A549 (cell line): ENCODE data around the gene THRA. TPM values are rescaled to one million over a fixed set of nuclear protein-coding genes. Genes with fewer than 3 reads are reported as not detected.

Experiments used
- ATAC-seq, 2 experiments: fragments of 200-7000 bp in 1 of 2; fragments of >200 bp in 1 of 2; cut with Nextera tagmentation in 1 of 2; cut with Tn5 transposase in 1 of 2; 3 replicates each; pipeline versions ENCODE4 v1.8.0 to v1.9.1; 2018 to 2020; ENCODE audit warnings: mild to moderate bottlenecking in 1 of 2, moderate library complexity in 1 of 2
- CTCF ChIA-PET: fragments of 300-600 bp; sonication (Branson Sonifier 250); formaldehyde crosslinking; extraction: SDS; loops from one replicate; lab custom pipeline; 2021; ENCODE audit warnings: antibody characterized with exemption, inconsistent platforms; lab: Yijun Ruan, JAX
- POLR2A ChIA-PET: fragments of 350-600 bp; formaldehyde crosslinking; extraction: SDS; loops from one replicate; lab custom pipeline; 2021; ENCODE audit warnings: antibody characterized with exemption, inconsistent platforms; lab: Yijun Ruan, JAX
- DNase-seq, 2 experiments: peaks; one replicate each; pipeline versions ENCODE4 v3.0.0 to v3.0.0-alpha.2; 2011 to 2016; ENCODE audit warnings: low read depth in 1 of 2, low spot score in 1 of 2
- FAIRE-seq: peaks from 2 replicates; lab custom pipeline; 2011; peaks lifted over from hg19 to GRCh38; lab: Jason Lieb, UNC
- H3K27ac ChIP-seq, 2 experiments: fragments of >200 bp; sonication (Bioruptor Twin); formaldehyde crosslinking; 3 replicates each; pipeline ENCODE4 v1.5.1; 2016 to 2017
- H3K4me1 ChIP-seq: fragments of >200 bp; sonication (Bioruptor Twin); formaldehyde crosslinking; 3 replicates; pipeline ENCODE4 v1.6.1; 2016
- H3K4me2 ChIP-seq: fragments of >200 bp; sonication (Bioruptor Twin); formaldehyde crosslinking; 3 replicates; pipeline ENCODE4 v1.6.1; 2016
- H3K4me3 ChIP-seq: fragments of >200 bp; sonication (Bioruptor Twin); formaldehyde crosslinking; 3 replicates; pipeline ENCODE4 v1.5.1; 2016
- H3K9me3 ChIP-seq: fragments of >200 bp; sonication (Bioruptor Twin); formaldehyde crosslinking; 3 replicates; pipeline ENCODE4 v1.6.1; 2016
- CBX2 ChIP-seq: fragments of 200-600 bp; sonication (generic); IDR thresholded peaks from 2 replicates; pipeline ENCODE4 v1.6.1; 2016; ENCODE audit warnings: low read depth, mild to moderate bottlenecking, borderline replicate concordance
- E2F6 ChIP-seq: IDR thresholded peaks from 2 replicates; pipeline ENCODE4 v1.6.1; 2012; ENCODE audit warnings: low read depth, borderline replicate concordance
- ELK1 ChIP-seq: fragments of 150-350 bp; IDR thresholded peaks from 2 replicates; pipeline ENCODE4 v1.6.1; 2014; ENCODE audit warnings: low read depth, mild to moderate bottlenecking, low read length
- EP300 ChIP-seq, 2 experiments: fragments of >200 bp; sonication (Bioruptor Twin); formaldehyde crosslinking; IDR thresholded peaks; 2 replicates in 1 of 2; 3 replicates in 1 of 2; pipeline ENCODE4 v1.6.1; 2016 to 2017
- FOSB ChIP-seq: fragments of 250-450 bp; sonication (Bioruptor Pico); IDR thresholded peaks from 2 replicates; pipeline ENCODE4 v1.5.0; 2020; ENCODE audit warnings: mild to moderate bottlenecking, moderate library complexity
- FOSL2 ChIP-seq, 2 experiments: fragments of 450-650 bp in 1 of 2; fragments of >200 bp in 1 of 2; sonication (Bioruptor Twin) in 1 of 2; formaldehyde crosslinking; IDR thresholded peaks; 2 replicates each; pipeline versions ENCODE4 v1.5.0 to v1.6.1; 2016 to 2020; ENCODE audit warnings: mild to moderate bottlenecking in 1 of 2, moderate library complexity in 1 of 2
- GATA3 ChIP-seq: IDR thresholded peaks from 2 replicates; pipeline ENCODE4 v1.6.1; 2012; ENCODE audit warnings: borderline replicate concordance
- HES2 ChIP-seq: fragments of >200 bp; sonication (Bioruptor Twin); formaldehyde crosslinking; IDR thresholded peaks from 2 replicates; pipeline ENCODE4 v1.6.1; 2016
- HEYL ChIP-seq: fragments of 250-450 bp; sonication (Bioruptor Pico); IDR thresholded peaks from 2 replicates; pipeline ENCODE4 v1.8.0; 2021; ENCODE audit warnings: mild to moderate bottlenecking, moderate library complexity
- HOXA7 ChIP-seq: fragments of 250-450 bp; sonication (Bioruptor Pico); IDR thresholded peaks from 2 replicates; pipeline ENCODE4 v1.5.0; 2020; ENCODE audit warnings: mild to moderate bottlenecking, moderate library complexity
- KDM1A ChIP-seq: fragments of 200-600 bp; sonication (generic); IDR thresholded peaks from 2 replicates; pipeline ENCODE4 v1.6.1; 2016; ENCODE audit warnings: low read depth, mild to moderate bottlenecking
- KDM5A ChIP-seq: fragments of 200-600 bp; sonication (generic); IDR thresholded peaks from 2 replicates; pipeline ENCODE4 v1.6.1; 2016; ENCODE audit warnings: antibody characterized with exemption, mild to moderate bottlenecking
- MAFK ChIP-seq: fragments of 450-650 bp; IDR thresholded peaks from 2 replicates; pipeline ENCODE4 v1.6.1; 2014; ENCODE audit not compliant: partially characterized antibody
- MAX ChIP-seq: IDR thresholded peaks from 2 replicates; pipeline ENCODE4 v1.6.1; 2012
- MAZ ChIP-seq: fragments of 150-350 bp; IDR thresholded peaks from 2 replicates; pipeline ENCODE4 v1.6.1; 2014; ENCODE audit warnings: antibody characterized with exemption, low read depth, low read length, borderline replicate concordance
- NFE2L2 ChIP-seq: fragments of 150-350 bp; conservative IDR thresholded peaks from 2 replicates; pipeline ENCODE4 v1.6.1; 2014; ENCODE audit warnings: low read length
- NR3C1 ChIP-seq: fragments of >200 bp; sonication (Bioruptor Twin); formaldehyde crosslinking; IDR thresholded peaks from 3 replicates; pipeline ENCODE4 v1.6.1; 2017
- POLR2AphosphoS2 ChIP-seq: conservative IDR thresholded peaks from 2 replicates; pipeline ENCODE4 v1.6.1; 2012; ENCODE audit warnings: low read length, improper control_type of control experiment, inconsistent platforms
- RARB ChIP-seq: fragments of 250-450 bp; sonication (Bioruptor Pico); IDR thresholded peaks from 2 replicates; pipeline ENCODE4 v1.8.0; 2021; ENCODE audit warnings: mild to moderate bottlenecking, moderate library complexity
- RCOR1 ChIP-seq: fragments of 150-350 bp; IDR thresholded peaks from 2 replicates; pipeline ENCODE4 v1.6.1; 2014; ENCODE audit warnings: antibody characterized with exemption, low read length, low read depth
- RFX5 ChIP-seq: fragments of 450-650 bp; IDR thresholded peaks from 2 replicates; pipeline ENCODE4 v1.7.1; 2014; ENCODE audit warnings: antibody characterized with exemption, mild to moderate bottlenecking, moderate library complexity
- RNF2 ChIP-seq: fragments of 200-600 bp; sonication (generic); IDR thresholded peaks from 2 replicates; pipeline ENCODE4 v1.6.1; 2016; ENCODE audit warnings: low read depth, mild to moderate bottlenecking, antibody characterized with exemption, moderate library complexity, borderline replicate concordance
- SREBF2 ChIP-seq: fragments of 450-650 bp; IDR thresholded peaks from 2 replicates; pipeline ENCODE4 v1.6.1; 2014; ENCODE audit warnings: mild to moderate bottlenecking, moderate library complexity
- TFCP2L1 ChIP-seq: fragments of 250-450 bp; sonication (Bioruptor Pico); IDR thresholded peaks from 2 replicates; pipeline ENCODE4 v1.5.0; 2021; ENCODE audit warnings: mild to moderate bottlenecking
- ZC3H11A ChIP-seq: fragments of 450-650 bp; IDR thresholded peaks from 2 replicates; pipeline ENCODE4 v1.6.1; 2014; ENCODE audit warnings: antibody characterized with exemption, mild to moderate bottlenecking
- ZNF302 ChIP-seq: fragments of 250-450 bp; sonication (Bioruptor Pico); IDR thresholded peaks from 2 replicates; pipeline ENCODE4 v1.9.0; 2021; ENCODE audit warnings: inconsistent platforms, mild to moderate bottlenecking, moderate library complexity
- ZSCAN20 ChIP-seq: fragments of 250-450 bp; sonication (Bioruptor Pico); IDR thresholded peaks from 2 replicates; pipeline ENCODE4 v1.8.0; 2022; ENCODE audit warnings: mild to moderate bottlenecking, moderate library complexity
- WGBS: methylation state at CpG from one replicate; pipeline ENCODE4 v1.1.6; 2017; ENCODE audit errors: missing lambda C conversion rate; 5-methylcytosine and 5-hydroxymethylcytosine counted together
- polyA plus RNA-seq, 4 experiments: library from polyadenylated mRNA; depleted of rRNA in 3 of 4; stranded (reverse); fragments of >200 nt; fragmentation: RNase III in 1 of 4; extraction: RNeasy Plus Mini Kit Qiagen cat#74134 plus additional on column Dnase treatment in 1 of 4; gene quantifications; 2 replicates in 3 of 4; 3 replicates in 1 of 4; pipeline ENCODE4 v1.2.3, GENCODE V29; 2011 to 2017
- TF ChIP-seq, protein P1 (sequence below): IDR thresholded peaks from 2 replicates; pipeline ENCODE4 v1.6.1; 2012
- TF ChIP-seq, protein P2 (sequence below): fragments of 250-450 bp; sonication (Bioruptor Pico); IDR thresholded peaks from 2 replicates; pipeline ENCODE4 v1.5.0; 2020; ENCODE audit warnings: low read depth, mild to moderate bottlenecking, moderate library complexity

THRA gene
- polyA plus RNA-seq, 2 of the 4 experiments (the other 2 are of a cell fraction), result 20.1 to 22.5 TPM

DNA sequence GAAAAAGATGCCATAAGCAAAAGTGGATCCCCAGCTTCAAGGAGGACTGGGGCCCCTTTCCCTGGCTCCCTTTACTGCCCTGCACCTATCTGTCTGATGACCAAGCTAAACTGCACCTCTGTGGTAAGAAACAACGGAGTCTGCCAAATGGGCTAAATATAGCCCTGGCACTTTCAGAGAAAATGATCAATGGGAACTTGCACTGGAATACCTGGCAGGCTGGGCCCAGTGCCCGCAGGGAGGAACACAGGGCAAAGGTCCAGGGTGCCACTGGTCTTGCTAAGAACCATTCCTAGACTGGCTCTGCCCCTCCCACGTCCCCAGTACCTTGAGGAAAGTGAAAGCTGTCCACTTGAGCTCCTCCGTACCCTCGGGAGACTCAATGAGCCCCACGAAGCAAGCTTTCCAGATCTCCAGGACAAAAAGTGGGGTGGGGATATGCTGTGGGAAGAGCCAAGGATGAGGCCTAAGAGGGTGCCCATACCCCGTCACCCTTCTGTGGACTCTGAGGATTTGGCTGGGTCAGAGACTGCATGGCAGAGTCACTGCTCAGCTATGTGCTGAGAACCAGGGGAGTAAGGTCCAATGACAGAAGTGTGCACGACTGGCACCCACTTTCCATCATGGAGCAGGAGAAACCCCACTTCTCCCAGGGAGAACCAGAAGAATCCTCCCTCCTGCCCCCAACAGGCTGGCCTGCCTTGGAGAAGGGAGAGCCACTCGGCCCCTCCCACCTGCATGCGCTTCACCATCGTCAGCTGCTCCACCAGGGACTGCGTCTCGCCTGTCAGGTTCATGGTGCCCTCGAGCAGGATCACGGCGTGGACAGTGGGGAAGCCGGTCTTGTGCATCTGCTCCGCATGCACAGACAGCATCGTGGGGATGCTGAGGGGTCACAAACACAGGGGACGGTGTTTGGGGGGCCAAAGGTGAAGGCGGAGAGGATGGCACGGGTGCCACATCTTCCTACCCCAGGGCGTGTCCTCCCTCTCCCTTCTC is 30.1 kb upstream of the THRA start:
- H3K4me2 ChIP-seq, result no peak overlapping the region
- CTCF ChIA-PET, result interaction anchor here (0.6 to 23.2 kb wide), 11 partner anchors 7 to 136 kb away, joined by 3 to 625 read pairs (median 8); partner anchors contain the start of genes CSF3 and PSMD3
- no peaks in the 10 kb centered on the region for H3K4me1 ChIP-seq
- no peak overlapping the region for H3K4me3 ChIP-seq
- no peak for ATAC-seq
- DNase-seq, result no peak
- no peak for TF ChIP-seq RCOR1
- TF ChIP-seq RARB, result no peak
- TF ChIP-seq ZSCAN20 (CRISPR knock-in tag), result no peak
- no peak for TF ChIP-seq RNF2
- TF ChIP-seq HEYL (CRISPR knock-in tag), result no peak
- TF ChIP-seq TFCP2L1 (CRISPR knock-in tag), result no peak
- TF ChIP-seq POLR2AphosphoS2, result no peak
- no peak for TF ChIP-seq E2F6
- no peak for TF ChIP-seq EP300 (IDR thresholded peaks at IDR 0.05)
- TF ChIP-seq GATA3, result no peak
- no peak for TF ChIP-seq ZC3H11A
- TF ChIP-seq FOSB (CRISPR knock-in tag), result no peak
- TF ChIP-seq MAX, result no peak
- no peak for TF ChIP-seq MAFK
- TF ChIP-seq KDM1A, result no peak
- no peak for TF ChIP-seq RFX5
- TF ChIP-seq, all 56 proteins: peak for 0
- POLR2A ChIA-PET, result no interaction called here
- WGBS, result 90% methylated on average over 23 of the region's 23 CpGs
- FAIRE-seq, result no peak
- Histone ChIP-seq H3K27ac (no peak overlapping the region), H3K9me3 (no peaks in the 10 kb centered on the region)

DNA sequence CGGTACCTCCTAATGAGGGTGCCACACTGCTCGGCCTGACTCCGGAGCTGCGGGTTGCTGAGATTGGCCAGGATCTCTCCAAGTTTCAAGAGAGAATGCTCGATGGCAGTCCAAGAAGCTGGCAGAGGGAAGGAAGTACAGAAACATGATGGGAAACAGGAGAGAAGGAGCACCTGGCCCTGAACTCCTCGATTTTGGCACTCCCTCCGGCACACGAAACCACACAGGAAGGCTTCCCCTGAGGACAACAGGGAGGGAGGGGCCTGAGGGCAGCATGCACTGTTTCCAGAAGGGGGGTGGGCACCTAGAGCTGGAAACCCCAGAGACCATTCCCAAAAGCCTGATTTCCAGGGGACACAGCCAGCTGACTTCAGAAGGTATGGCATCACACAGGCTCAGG is 29.4 kb upstream of the THRA start:
- no peak for ATAC-seq
- TF ChIP-seq ZNF302 (CRISPR knock-in tag), result no peak
- TF ChIP-seq HEYL (CRISPR knock-in tag), result no peak
- TF ChIP-seq RFX5, result no peak
- TF ChIP-seq NFE2L2, result no peak
- TF ChIP-seq TFCP2L1 (CRISPR knock-in tag), result no peak
- TF ChIP-seq FOSL2 (IDR thresholded peaks at IDR 0.05), result no peak
- no peak for TF ChIP-seq FOSL2 (CRISPR knock-in tag; IDR thresholded peaks at IDR 0.05)
- no peak for TF ChIP-seq ELK1
- TF ChIP-seq CBX2, result no peak
- no peak for TF ChIP-seq MAZ
- no peak for TF ChIP-seq SREBF2
- TF ChIP-seq MAX, result no peak
- no peak for TF ChIP-seq KDM1A
- TF ChIP-seq, protein P1, sequence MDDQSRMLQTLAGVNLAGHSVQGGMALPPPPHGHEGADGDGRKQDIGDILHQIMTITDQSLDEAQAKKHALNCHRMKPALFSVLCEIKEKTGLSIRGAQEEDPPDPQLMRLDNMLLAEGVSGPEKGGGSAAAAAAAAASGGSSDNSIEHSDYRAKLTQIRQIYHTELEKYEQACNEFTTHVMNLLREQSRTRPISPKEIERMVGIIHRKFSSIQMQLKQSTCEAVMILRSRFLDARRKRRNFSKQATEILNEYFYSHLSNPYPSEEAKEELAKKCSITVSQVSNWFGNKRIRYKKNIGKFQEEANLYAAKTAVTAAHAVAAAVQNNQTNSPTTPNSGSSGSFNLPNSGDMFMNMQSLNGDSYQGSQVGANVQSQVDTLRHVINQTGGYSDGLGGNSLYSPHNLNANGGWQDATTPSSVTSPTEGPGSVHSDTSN, result no peak
- TF ChIP-seq KDM5A, result no peak
- TF ChIP-seq, protein P2, sequence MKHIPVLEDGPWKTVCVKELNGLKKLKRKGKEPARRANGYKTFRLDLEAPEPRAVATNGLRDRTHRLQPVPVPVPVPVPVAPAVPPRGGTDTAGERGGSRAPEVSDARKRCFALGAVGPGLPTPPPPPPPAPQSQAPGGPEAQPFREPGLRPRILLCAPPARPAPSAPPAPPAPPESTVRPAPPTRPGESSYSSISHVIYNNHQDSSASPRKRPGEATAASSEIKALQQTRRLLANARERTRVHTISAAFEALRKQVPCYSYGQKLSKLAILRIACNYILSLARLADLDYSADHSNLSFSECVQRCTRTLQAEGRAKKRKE (CRISPR knock-in tag), result no peak
- no peak for TF ChIP-seq HOXA7 (CRISPR knock-in tag)
- no peak for TF ChIP-seq EP300 (IDR thresholded peaks at IDR 0.05)
- no peak for TF ChIP-seq NR3C1
- TF ChIP-seq HES2, result no peak
- Histone ChIP-seq H3K4me1 (no peaks in the 10 kb centered on the region), H3K4me2 (no peak overlapping the region), H3K4me3 (no peak overlapping the region), H3K9me3 (no peaks in the 10 kb centered on the region), H3K27ac (no peak overlapping the region)
- no peak for DNase-seq
- WGBS, result 84% methylated on average over 8 of the region's 8 CpGs
- ChIA-PET CTCF (interaction anchor here (0.7 to 23.2 kb wide), 7 partner anchors 8 to 78 kb away, joined by 3 to 625 read pairs (median 103); partner anchors contain the start of gene CSF3), POLR2A (no interaction called here)
- FAIRE-seq, result no peak
